HepG2 (cell line): Measurements from ENCODE around the gene TUT1. TPM values are rescaled to one million over a fixed set of nuclear protein-coding genes. Genes with fewer than 3 reads are reported as not detected.

ENCODE experiments used
- CBX2 ChIP-seq, 2 experiments: fragments of 200-600 bp in 1 of 2; sonication (generic); formaldehyde crosslinking in 1 of 2; IDR thresholded peaks; 2 replicates each; pipeline versions ENCODE4 v1.7.0 to v1.8.1; 2018 to 2022; ENCODE audit warnings: low read depth in 2 of 2, low read length in 1 of 2, mild to moderate bottlenecking in 1 of 2, missing genetic modification reagents in 1 of 2
- FOXC1 ChIP-seq: sonication (generic); formaldehyde crosslinking; IDR thresholded peaks from 2 replicates; pipeline ENCODE4 v1.8.0; 2022; ENCODE audit warnings: mild to moderate bottlenecking, missing genetic modification reagents, borderline replicate concordance
- KLF15 ChIP-seq: sonication (generic); formaldehyde crosslinking; IDR thresholded peaks from 2 replicates; pipeline ENCODE4 v1.8.1; 2023; ENCODE audit warnings: borderline replicate concordance, mild to moderate bottlenecking, inconsistent platforms, missing genetic modification reagents, mixed read lengths
- SKI ChIP-seq: fragments of 450-650 bp; IDR thresholded peaks from one replicate; pipeline ENCODE4 v1.6.1; 2018; ENCODE audit warnings: mild to moderate bottlenecking; ENCODE audit not compliant: partially characterized antibody
- ZHX2 ChIP-seq, 2 experiments: sonication (generic) in 1 of 2; formaldehyde crosslinking in 1 of 2; IDR thresholded peaks; 2 replicates each; pipeline versions ENCODE4 v1.6.1 to v1.9.0; 2014 to 2022; ENCODE audit warnings: antibody characterized with exemption in 1 of 2, borderline replicate concordance in 1 of 2, inconsistent platforms in 1 of 2, low read depth in 1 of 2, missing genetic modification reagents in 1 of 2
- ZNF737 ChIP-seq: sonication (generic); formaldehyde crosslinking; IDR thresholded peaks from 2 replicates; pipeline ENCODE4 v1.5.0; 2020; ENCODE audit warnings: missing genetic modification reagents, mild to moderate bottlenecking, borderline replicate concordance
- ZNF782 ChIP-seq: sonication (generic); formaldehyde crosslinking; IDR thresholded peaks from 2 replicates; pipeline ENCODE4 v1.4.0; 2020; ENCODE audit warnings: missing genetic modification reagents, mild to moderate bottlenecking, borderline replicate concordance
- ZNF878 ChIP-seq: sonication (generic); formaldehyde crosslinking; IDR thresholded peaks from 2 replicates; pipeline ENCODE4 v1.8.1; 2023; ENCODE audit warnings: mild to moderate bottlenecking, missing genetic modification reagents, moderate library complexity
- ZSCAN22 ChIP-seq: sonication (generic); formaldehyde crosslinking; IDR thresholded peaks from 2 replicates; pipeline ENCODE4 v1.4.0; 2020; ENCODE audit warnings: mild to moderate bottlenecking, missing genetic modification reagents
- polyA plus RNA-seq, 8 experiments: library from polyadenylated mRNA; depleted of rRNA in 3 of 8; stranded (reverse) in 7 of 8; unstranded in 1 of 8; fragments of >200 nt; fragmentation: Illumina TruSeq in 4 of 8; extraction: Trizol in 4 of 8; gene quantifications; 2 replicates each; pipeline versions ENCODE4 v1.2.1 to v1.2.3, GENCODE V29; 2011 to 2016; ENCODE audit warnings: low read depth in 4 of 8, missing spikeins in 1 of 8, mixed read lengths in 1 of 8; ENCODE audit not compliant: insufficient read depth in 1 of 8
- total RNA-seq, 5 experiments: library from RNA; depleted of rRNA; stranded (reverse); fragments of >200 nt; fragmentation: Illumina TruSeq; extraction: Trizol; gene quantifications; 2 replicates each; pipeline ENCODE4 v1.2.3, GENCODE V29; 2016; ENCODE audit warnings: low read depth in 1 of 5
- TF ChIP-seq, protein P1 (sequence below): sonication (generic); formaldehyde crosslinking; IDR thresholded peaks from one replicate; pipeline ENCODE4 v1.5.1; 2020; ENCODE audit warnings: mild to moderate bottlenecking, missing genetic modification reagents; ENCODE audit errors: not compliant biosample characterization
- TF ChIP-seq, protein P2 (sequence below): sonication (generic); formaldehyde crosslinking; IDR thresholded peaks from 2 replicates; pipeline ENCODE4 v1.5.0; 2020; ENCODE audit warnings: missing genetic modification reagents, mild to moderate bottlenecking, borderline replicate concordance

TUT1 gene
- total and polyA plus RNA-seq, 2 of the 13 experiments (the other 11 are each of a cell fraction or from before 2014, with no cell fraction given): 9.7 to 14.3 TPM

GRCh38 chr11:62621567-62622470, 30.5 kb upstream of the TUT1 start, which contains the start of gene B3GAT3 (continued):
- TF ChIP-seq, protein P1, sequence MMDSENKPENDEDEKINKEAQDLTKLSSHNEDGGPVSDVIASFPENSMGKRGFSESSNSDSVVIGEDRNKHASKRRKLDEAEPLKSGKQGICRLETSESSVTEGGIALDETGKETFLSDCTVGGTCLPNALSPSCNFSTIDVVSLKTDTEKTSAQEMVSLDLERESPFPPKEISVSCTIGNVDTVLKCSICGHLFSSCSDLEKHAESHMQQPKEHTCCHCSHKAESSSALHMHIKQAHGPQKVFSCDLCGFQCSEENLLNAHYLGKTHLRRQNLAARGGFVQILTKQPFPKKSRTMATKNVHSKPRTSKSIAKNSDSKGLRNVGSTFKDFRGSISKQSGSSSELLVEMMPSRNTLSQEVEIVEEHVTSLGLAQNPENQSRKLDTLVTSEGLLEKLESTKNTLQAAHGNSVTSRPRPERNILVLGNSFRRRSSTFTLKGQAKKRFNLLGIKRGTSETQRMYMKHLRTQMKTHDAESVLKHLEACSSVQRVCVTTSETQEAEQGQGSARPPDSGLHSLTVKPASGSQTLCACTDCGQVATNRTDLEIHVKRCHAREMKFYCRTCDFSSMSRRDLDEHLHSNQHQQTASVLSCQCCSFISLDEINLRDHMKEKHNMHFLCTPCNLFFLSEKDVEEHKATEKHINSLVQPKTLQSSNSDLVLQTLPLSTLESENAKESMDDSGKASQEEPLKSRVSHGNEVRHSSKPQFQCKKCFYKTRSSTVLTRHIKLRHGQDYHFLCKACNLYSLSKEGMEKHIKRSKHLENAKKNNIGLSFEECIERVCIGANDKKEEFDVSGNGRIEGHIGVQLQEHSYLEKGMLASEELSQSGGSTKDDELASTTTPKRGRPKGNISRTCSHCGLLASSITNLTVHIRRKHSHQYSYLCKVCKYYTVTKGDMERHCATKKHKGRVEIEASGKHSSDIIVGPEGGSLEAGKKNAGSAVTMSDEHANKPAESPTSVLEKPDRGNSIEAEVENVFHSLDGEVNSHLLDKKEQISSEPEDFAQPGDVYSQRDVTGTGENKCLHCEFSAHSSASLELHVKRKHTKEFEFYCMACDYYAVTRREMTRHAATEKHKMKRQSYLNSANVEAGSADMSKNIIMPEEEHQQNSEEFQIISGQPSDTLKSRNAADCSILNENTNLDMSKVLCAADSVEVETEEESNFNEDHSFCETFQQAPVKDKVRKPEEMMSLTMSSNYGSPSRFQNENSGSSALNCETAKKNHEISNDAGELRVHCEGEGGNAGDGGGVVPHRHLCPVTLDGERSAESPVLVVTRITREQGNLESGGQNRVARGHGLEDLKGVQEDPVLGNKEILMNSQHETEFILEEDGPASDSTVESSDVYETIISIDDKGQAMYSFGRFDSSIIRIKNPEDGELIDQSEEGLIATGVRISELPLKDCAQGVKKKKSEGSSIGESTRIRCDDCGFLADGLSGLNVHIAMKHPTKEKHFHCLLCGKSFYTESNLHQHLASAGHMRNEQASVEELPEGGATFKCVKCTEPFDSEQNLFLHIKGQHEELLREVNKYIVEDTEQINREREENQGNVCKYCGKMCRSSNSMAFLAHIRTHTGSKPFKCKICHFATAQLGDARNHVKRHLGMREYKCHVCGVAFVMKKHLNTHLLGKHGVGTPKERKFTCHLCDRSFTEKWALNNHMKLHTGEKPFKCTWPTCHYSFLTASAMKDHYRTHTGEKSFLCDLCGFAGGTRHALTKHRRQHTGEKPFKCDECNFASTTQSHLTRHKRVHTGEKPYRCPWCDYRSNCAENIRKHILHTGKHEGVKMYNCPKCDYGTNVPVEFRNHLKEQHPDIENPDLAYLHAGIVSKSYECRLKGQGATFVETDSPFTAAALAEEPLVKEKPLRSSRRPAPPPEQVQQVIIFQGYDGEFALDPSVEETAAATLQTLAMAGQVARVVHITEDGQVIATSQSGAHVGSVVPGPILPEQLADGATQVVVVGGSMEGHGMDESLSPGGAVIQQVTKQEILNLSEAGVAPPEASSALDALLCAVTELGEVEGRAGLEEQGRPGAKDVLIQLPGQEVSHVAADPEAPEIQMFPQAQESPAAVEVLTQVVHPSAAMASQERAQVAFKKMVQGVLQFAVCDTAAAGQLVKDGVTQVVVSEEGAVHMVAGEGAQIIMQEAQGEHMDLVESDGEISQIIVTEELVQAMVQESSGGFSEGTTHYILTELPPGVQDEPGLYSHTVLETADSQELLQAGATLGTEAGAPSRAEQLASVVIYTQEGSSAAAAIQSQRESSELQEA: no peak
- no peak for TF ChIP-seq CBX2 (IDR thresholded peaks at IDR 0.05; ENCODE audit: low read depth, low read length)
- no peak for TF ChIP-seq CBX2 (CRISPR knock-in tag; IDR thresholded peaks at IDR 0.05; ENCODE audit: low read depth)
- TF ChIP-seq FOXC1 (CRISPR knock-in tag): peak; percentile 96
- 0 out of 2 replicates have a peak, but pooled peaks have one; percentile 52 for TF ChIP-seq KLF15 (CRISPR knock-in tag)
- no peak for TF ChIP-seq SKI
- no peak for TF ChIP-seq ZNF782 (CRISPR knock-in tag)
- TF ChIP-seq ZHX2 (IDR thresholded peaks at IDR 0.05; ENCODE audit: low read depth): peak; percentile 84
- peak; percentile 90; the same call in 1 of the 2 replicates for TF ChIP-seq ZHX2 (CRISPR knock-in tag; IDR thresholded peaks at IDR 0.05; ENCODE audit: borderline replicate concordance)
- 0 out of 2 replicates have a peak, but pooled peaks have one; percentile 68 for TF ChIP-seq ZSCAN22 (CRISPR knock-in tag)
- TF ChIP-seq ZNF737 (CRISPR knock-in tag): no peak
- no peak for TF ChIP-seq ZNF878 (CRISPR knock-in tag)
- TF ChIP-seq, protein P2, sequence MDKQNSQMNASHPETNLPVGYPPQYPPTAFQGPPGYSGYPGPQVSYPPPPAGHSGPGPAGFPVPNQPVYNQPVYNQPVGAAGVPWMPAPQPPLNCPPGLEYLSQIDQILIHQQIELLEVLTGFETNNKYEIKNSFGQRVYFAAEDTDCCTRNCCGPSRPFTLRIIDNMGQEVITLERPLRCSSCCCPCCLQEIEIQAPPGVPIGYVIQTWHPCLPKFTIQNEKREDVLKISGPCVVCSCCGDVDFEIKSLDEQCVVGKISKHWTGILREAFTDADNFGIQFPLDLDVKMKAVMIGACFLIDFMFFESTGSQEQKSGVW (CRISPR knock-in tag): no peak
